SK-N-SH treated with all-trans-retinoic acid at 6 μM for 48 hours (cell line): ENCODE results near the gene KRT36.

ENCODE experiments used
- ATAC-seq: fragments of 200-7000 bp; cut with Tn5 transposase; 3 replicates; pipeline ENCODE4 v1.9.1; 2020; ENCODE audit warnings: mild to moderate bottlenecking, moderate library complexity
- ARNTL ChIP-seq: fragments of 450-650 bp; formaldehyde crosslinking; IDR thresholded peaks from 2 replicates; pipeline ENCODE4 v1.5.0; 2020; ENCODE audit warnings: low read depth, mild to moderate bottlenecking, moderate library complexity, borderline replicate concordance
- BACH2 ChIP-seq: fragments of 250-450 bp; sonication (Bioruptor Pico); IDR thresholded peaks from 2 replicates; pipeline ENCODE4 v1.9.0; 2021; ENCODE audit warnings: mild to moderate bottlenecking, borderline replicate concordance
- CREB5 ChIP-seq: fragments of 250-450 bp; sonication (Bioruptor Pico); IDR thresholded peaks from 2 replicates; pipeline ENCODE4 v1.5.1; 2020; ENCODE audit warnings: low read depth, mild to moderate bottlenecking, moderate library complexity
- CSDC2 ChIP-seq: fragments of 250-450 bp; sonication (Bioruptor Pico); IDR thresholded peaks from 2 replicates; pipeline ENCODE4 v1.5.0; 2020; ENCODE audit warnings: mild to moderate bottlenecking, moderate library complexity
- CSRNP3 ChIP-seq: fragments of 250-450 bp; sonication (Bioruptor Pico); IDR thresholded peaks from 2 replicates; pipeline ENCODE4 v1.5.1; 2021; ENCODE audit warnings: mild to moderate bottlenecking, moderate library complexity
- GLIS3 ChIP-seq: fragments of 250-450 bp; sonication (Bioruptor Pico); IDR thresholded peaks from 2 replicates; pipeline ENCODE4 v1.5.0; 2020; ENCODE audit warnings: mild to moderate bottlenecking, moderate library complexity
- ISL1 ChIP-seq: fragments of 250-450 bp; sonication (Bioruptor Pico); IDR thresholded peaks from 2 replicates; pipeline ENCODE4 v2.1.2; 2022; ENCODE audit warnings: mild to moderate bottlenecking, moderate library complexity
- OSR1 ChIP-seq: fragments of 250-450 bp; sonication (Bioruptor Pico); IDR thresholded peaks from 2 replicates; pipeline ENCODE4 v1.8.0; 2022; ENCODE audit warnings: moderate library complexity, mild to moderate bottlenecking, inconsistent platforms
- PATZ1 ChIP-seq: fragments of 250-450 bp; sonication (Bioruptor Pico); IDR thresholded peaks from 2 replicates; pipeline ENCODE4 v1.8.0; 2020; ENCODE audit warnings: mild to moderate bottlenecking, moderate library complexity, borderline replicate concordance
- PPARA ChIP-seq: fragments of 250-450 bp; sonication (Bioruptor Pico); IDR thresholded peaks from 2 replicates; pipeline ENCODE4 v1.5.0; 2020; ENCODE audit warnings: mild to moderate bottlenecking, borderline replicate concordance
- RARB ChIP-seq: fragments of 250-450 bp; sonication (Bioruptor Pico); IDR thresholded peaks from 2 replicates; pipeline ENCODE4 v1.8.0; 2021; ENCODE audit warnings: mild to moderate bottlenecking, moderate library complexity
- SNAI2 ChIP-seq: fragments of 250-450 bp; sonication (Bioruptor Pico); IDR thresholded peaks from 2 replicates; pipeline ENCODE4 v1.5.0; 2020; ENCODE audit warnings: mild to moderate bottlenecking, moderate library complexity
- TCF4 ChIP-seq: fragments of 250-450 bp; sonication (Bioruptor Pico); IDR thresholded peaks from 2 replicates; pipeline ENCODE4 v1.8.0; 2021; ENCODE audit warnings: mild to moderate bottlenecking, moderate library complexity, borderline replicate concordance
- TOX ChIP-seq: fragments of 250-450 bp; sonication (Bioruptor Pico); IDR thresholded peaks from 2 replicates; pipeline ENCODE4 v1.8.0; 2021; ENCODE audit warnings: mild to moderate bottlenecking, moderate library complexity, borderline replicate concordance
- TSHZ2 ChIP-seq: fragments of 250-450 bp; sonication (Bioruptor Pico); IDR thresholded peaks from 2 replicates; pipeline ENCODE4 v1.5.0; 2020; ENCODE audit warnings: mild to moderate bottlenecking, moderate library complexity
- ZC3H10 ChIP-seq: fragments of 250-450 bp; sonication (Bioruptor Pico); IDR thresholded peaks from 2 replicates; pipeline ENCODE4 v1.5.1; 2021; ENCODE audit warnings: mild to moderate bottlenecking, moderate library complexity
- ZFP3 ChIP-seq: fragments of 250-450 bp; sonication (Bioruptor Pico); IDR thresholded peaks from 2 replicates; pipeline ENCODE4 v1.5.0; 2020; ENCODE audit warnings: mild to moderate bottlenecking, moderate library complexity
- ZNF565 ChIP-seq: fragments of 450-650 bp; formaldehyde crosslinking; conservative IDR thresholded peaks from 2 replicates; pipeline ENCODE4 v1.5.0; 2020; ENCODE audit warnings: low read depth, mild to moderate bottlenecking, moderate library complexity
- ZNF70 ChIP-seq: fragments of 450-650 bp; formaldehyde crosslinking; IDR thresholded peaks from 2 replicates; pipeline ENCODE4 v1.5.0; 2020; ENCODE audit warnings: mild to moderate bottlenecking, moderate library complexity
- ZNF8 ChIP-seq: fragments of 450-650 bp; formaldehyde crosslinking; IDR thresholded peaks from 2 replicates; pipeline ENCODE4 v1.5.0; 2020; ENCODE audit warnings: mild to moderate bottlenecking, moderate library complexity

KRT36 gene

GRCh38 chr17:41518789-41519449 lies 29.2 kb upstream of the KRT36 start, which contains the start of gene KRT15:
TSS of gene KRT15 (minus strand) at chr17:41518890. CDS start at chr17:41518827, 63 bp downstream.
- TF ChIP-seq ISL1 (CRISPR knock-in tag) (no peak), GLIS3 (CRISPR knock-in tag) (no peak), PATZ1 (CRISPR knock-in tag) (no peak), TCF4 (no peak), OSR1 (CRISPR knock-in tag) (no peak), TOX (CRISPR knock-in tag) (no peak), ZC3H10 (CRISPR knock-in tag) (no peak), ARNTL (CRISPR knock-in tag) (no peak), ZNF70 (CRISPR knock-in tag) (no peak), CREB5 (CRISPR knock-in tag) (no peak), ZFP3 (CRISPR knock-in tag) (no peak)
- TF ChIP-seq, all 23 proteins: peak for 0
- ATAC-seq, result peak; percentile 32; the same call in 1 of the 3 replicates

GRCh38 chr17:41518031-41518430 lies 28.3 kb upstream of the KRT36 start:
- ATAC-seq, result no peak
- TF ChIP-seq TSHZ2 (CRISPR knock-in tag), result no peak
- TF ChIP-seq PPARA, result no peak
- TF ChIP-seq ZNF565, result no peak
- TF ChIP-seq ARNTL (CRISPR knock-in tag), result no peak
- TF ChIP-seq TCF4, result no peak
- no peak for TF ChIP-seq CSRNP3 (CRISPR knock-in tag)
- TF ChIP-seq ISL1 (CRISPR knock-in tag), result no peak
- no peak for TF ChIP-seq ZNF8 (CRISPR knock-in tag)
- no peak for TF ChIP-seq BACH2 (CRISPR knock-in tag)
- no peak for TF ChIP-seq RARB
- no peak for TF ChIP-seq SNAI2
- TF ChIP-seq GLIS3 (CRISPR knock-in tag), result no peak
- TF ChIP-seq CSDC2 (CRISPR knock-in tag), result no peak
- TF ChIP-seq OSR1 (CRISPR knock-in tag), result no peak
- TF ChIP-seq CREB5 (CRISPR knock-in tag), result no peak
- TF ChIP-seq, all 23 proteins: peak for 0

- no peak for ATAC-seq
- TF ChIP-seq ARNTL (CRISPR knock-in tag) (no peak), SNAI2 (no peak), ZFP3 (CRISPR knock-in tag) (no peak), OSR1 (CRISPR knock-in tag) (no peak), TCF4 (no peak), TSHZ2 (CRISPR knock-in tag) (no peak), ZC3H10 (CRISPR knock-in tag) (no peak), CREB5 (CRISPR knock-in tag) (no peak), TOX (CRISPR knock-in tag) (no peak), ZNF8 (CRISPR knock-in tag) (no peak), CSRNP3 (CRISPR knock-in tag) (no peak)
Measured at GRCh38 chr17:41516830-41517283, 27.1 kb upstream of the KRT36 start.
